ENCODE measurements around the gene UBE3C. TPM values are rescaled to one million over a fixed set of nuclear protein-coding genes. Genes with fewer than 3 reads are reported as not detected.

The UBE3C gene
- total and polyA plus RNA-seq, 2 of the 13 experiments (the other 11 are each of a cell fraction or from before 2014, with no cell fraction given), result 27.0 to 48.2 TPM

GRCh38 chr7:157278791-157279724, 140.3 kb downstream of the UBE3C start (continued):
- TF ChIP-seq HNF1A (IDR thresholded peaks at IDR 0.05; ENCODE audit: low read depth) (no peak), HNF1A (CRISPR knock-in tag; IDR thresholded peaks at IDR 0.05; ENCODE audit: borderline replicate concordance) (no peak), HMG20A (CRISPR knock-in tag; IDR thresholded peaks at IDR 0.05; ENCODE audit: borderline replicate concordance) (no peak), ZNF598 (CRISPR knock-in tag; IDR thresholded peaks at IDR 0.05; ENCODE audit: borderline replicate concordance) (no peak), ZNF235 (CRISPR knock-in tag; IDR thresholded peaks at IDR 0.05; ENCODE audit: borderline replicate concordance) (no peak), ZKSCAN8 (CRISPR knock-in tag; IDR thresholded peaks at IDR 0.05; ENCODE audit: borderline replicate concordance) (peak; percentile 94), ZNF703 (CRISPR knock-in tag; IDR thresholded peaks at IDR 0.05; ENCODE audit: borderline replicate concordance) (no peak), ZNF496 (CRISPR knock-in tag; IDR thresholded peaks at IDR 0.05; ENCODE audit: insufficient replicate concordance) (no peak), ATRX (CRISPR knock-in tag; IDR thresholded peaks at IDR 0.05; ENCODE audit: borderline replicate concordance) (no peak), HNF4G (IDR thresholded peaks at IDR 0.05; ENCODE audit: borderline replicate concordance, low read depth, low read length) (no peak), HNF4G (CRISPR knock-in tag; IDR thresholded peaks at IDR 0.05; ENCODE audit: borderline replicate concordance, low read depth) (no peak), SMARCC2 (IDR thresholded peaks at IDR 0.05) (no peak), RXRA (CRISPR knock-in tag; IDR thresholded peaks at IDR 0.05) (peak; percentile 22; the same call in 1 of the 2 replicates), MYNN (CRISPR knock-in tag; IDR thresholded peaks at IDR 0.05; ENCODE audit: low read depth) (no peak), KLF11 (CRISPR knock-in tag; IDR thresholded peaks at IDR 0.05) (no peak), ZBTB37 (CRISPR knock-in tag; IDR thresholded peaks at IDR 0.05) (no peak), NBN (conservative IDR thresholded peaks at IDR 0.05) (no peak), ZNF484 (CRISPR knock-in tag; IDR thresholded peaks at IDR 0.05; ENCODE audit: borderline replicate concordance, low read depth) (no peak), RBFOX2 (IDR thresholded peaks at IDR 0.05; ENCODE audit: low read depth, low read length) (peak; percentile 66; the same call in 1 of the 2 replicates), SIN3A (IDR thresholded peaks at IDR 0.05; ENCODE audit: borderline replicate concordance, low read depth, low read length) (no peak), SMC3 (IDR thresholded peaks at IDR 0.05; ENCODE audit: low read length) (no peak), CREBL2 (CRISPR knock-in tag; IDR thresholded peaks at IDR 0.05; ENCODE audit: borderline replicate concordance) (no peak), RFXAP (CRISPR knock-in tag; IDR thresholded peaks at IDR 0.05; ENCODE audit: borderline replicate concordance) (0 out of 2 replicates have a peak, but pooled peaks have one; percentile 20)

Measured in HepG2 (cell line).